GM21825 (cell line): ENCODE results near the gene TNIP1.

Source experiments
- ATAC-seq: cut with Tn5 transposase; IDR thresholded peaks from one replicate; pipeline ENCODE4 v1.9.1; 2021; ENCODE audit warnings: mild to moderate bottlenecking, moderate library complexity; ENCODE audit not compliant: unreplicated experiment

TNIP1 gene

DNA sequence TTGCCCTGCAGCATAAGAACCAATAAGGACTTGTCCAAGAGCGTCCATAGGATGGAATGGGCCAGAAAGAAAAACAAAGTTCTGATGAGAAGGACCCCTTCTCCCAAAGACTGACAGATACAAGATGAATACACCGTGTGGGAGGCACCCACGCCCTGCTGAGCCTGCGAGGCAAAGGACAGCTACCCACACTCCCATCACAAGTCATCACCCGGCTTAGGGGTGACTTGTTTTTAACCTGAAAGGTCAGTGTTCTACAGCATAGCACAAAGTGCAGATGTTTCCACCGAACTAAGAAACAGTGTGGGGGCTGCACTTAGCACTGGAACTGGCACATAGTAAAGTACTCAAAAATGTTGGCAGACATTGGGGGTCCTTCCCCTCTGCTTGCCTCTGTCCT is 13.9 kb downstream of the TNIP1 start:
- ATAC-seq: no peak

DNA sequence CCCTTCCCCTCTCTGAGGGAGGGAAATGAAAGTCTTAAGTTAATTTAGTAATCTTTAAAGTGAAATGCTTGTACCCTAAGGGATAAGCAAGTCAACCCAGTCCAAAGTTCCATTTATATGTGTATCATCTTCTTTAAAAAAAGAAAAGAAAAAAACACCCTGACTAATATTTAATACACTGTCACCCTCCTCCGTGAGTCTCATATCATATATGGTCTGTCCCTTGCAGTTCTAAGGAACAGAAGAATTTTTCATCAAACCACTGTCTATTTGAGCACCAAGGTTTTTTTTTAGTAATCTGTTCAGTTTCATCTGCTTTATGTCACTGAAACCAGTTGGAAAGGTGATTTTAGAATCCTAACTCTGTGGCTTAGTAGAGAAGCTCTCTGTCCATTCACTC is 15.2 kb downstream of the TNIP1 start:
- no peak for ATAC-seq

GRCh38 chr5:151064916-151065499 is 15.8 kb downstream of the TNIP1 start:
- no peak for ATAC-seq

GRCh38 chr5:151063142-151063989 is 17.5 kb downstream of the TNIP1 start:
- no peak for ATAC-seq

DNA sequence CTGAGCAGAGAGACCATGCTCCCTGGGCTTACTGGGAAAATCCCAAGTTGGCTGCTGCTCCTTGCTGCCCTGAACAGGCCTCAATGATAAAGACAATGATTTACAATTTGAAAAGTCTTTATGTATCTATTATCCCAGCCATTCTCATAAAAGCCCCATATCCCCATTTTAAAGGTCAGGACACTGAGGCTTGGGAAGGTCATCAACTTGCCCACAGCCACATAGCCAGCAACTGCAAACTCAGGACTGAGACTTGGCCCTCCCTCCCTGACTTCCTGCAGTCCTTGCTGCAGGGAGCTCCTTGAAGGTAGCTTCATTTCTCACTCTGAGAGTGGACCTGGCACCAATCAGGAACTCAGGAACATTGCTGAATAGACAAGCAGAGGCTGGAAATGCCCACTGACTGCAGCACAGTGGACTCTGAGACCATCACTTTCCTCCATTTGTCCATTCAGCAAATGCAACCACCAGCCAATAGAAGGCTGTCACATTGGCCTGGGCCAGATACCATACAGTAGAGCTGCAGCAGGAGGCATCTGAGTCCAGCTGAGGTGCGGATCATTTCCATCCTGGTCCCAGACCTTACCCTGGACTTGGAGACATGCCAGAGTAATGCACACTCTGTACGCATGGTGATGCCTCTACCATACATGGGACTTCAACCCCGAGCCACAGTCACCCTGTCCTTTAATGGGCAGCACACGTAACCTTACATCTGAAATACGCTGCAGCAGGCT is 18.3 kb downstream of the TNIP1 start:
- ATAC-seq: no peak

- no peak for ATAC-seq
These were observed 20.1 kb downstream of the TNIP1 start for GRCh38 chr5:151060742-151061141.

- no peak for ATAC-seq
These were observed 21.8 kb downstream of the TNIP1 start for GRCh38 chr5:151058891-151059489.

DNA sequence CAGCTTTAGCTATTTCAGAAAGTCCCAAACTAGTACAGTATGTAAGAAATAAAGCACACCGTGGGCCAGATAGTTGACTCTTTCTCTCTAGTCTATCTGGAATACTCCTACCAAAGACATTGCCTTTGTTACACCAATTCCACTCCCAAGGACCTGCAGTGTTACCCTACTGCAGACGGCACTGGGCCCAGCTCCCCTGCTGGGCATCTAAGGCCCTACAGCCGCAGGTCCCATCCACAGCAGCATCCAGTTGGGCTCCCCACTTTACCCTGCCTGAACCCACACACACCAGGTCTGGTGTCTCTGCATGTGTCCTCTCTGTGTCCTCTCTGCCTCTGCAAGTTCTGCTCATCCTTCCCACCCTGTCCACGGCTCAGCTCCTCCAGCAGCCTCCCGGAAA is 22.5 kb downstream of the TNIP1 start:
- no peak for ATAC-seq

DNA sequence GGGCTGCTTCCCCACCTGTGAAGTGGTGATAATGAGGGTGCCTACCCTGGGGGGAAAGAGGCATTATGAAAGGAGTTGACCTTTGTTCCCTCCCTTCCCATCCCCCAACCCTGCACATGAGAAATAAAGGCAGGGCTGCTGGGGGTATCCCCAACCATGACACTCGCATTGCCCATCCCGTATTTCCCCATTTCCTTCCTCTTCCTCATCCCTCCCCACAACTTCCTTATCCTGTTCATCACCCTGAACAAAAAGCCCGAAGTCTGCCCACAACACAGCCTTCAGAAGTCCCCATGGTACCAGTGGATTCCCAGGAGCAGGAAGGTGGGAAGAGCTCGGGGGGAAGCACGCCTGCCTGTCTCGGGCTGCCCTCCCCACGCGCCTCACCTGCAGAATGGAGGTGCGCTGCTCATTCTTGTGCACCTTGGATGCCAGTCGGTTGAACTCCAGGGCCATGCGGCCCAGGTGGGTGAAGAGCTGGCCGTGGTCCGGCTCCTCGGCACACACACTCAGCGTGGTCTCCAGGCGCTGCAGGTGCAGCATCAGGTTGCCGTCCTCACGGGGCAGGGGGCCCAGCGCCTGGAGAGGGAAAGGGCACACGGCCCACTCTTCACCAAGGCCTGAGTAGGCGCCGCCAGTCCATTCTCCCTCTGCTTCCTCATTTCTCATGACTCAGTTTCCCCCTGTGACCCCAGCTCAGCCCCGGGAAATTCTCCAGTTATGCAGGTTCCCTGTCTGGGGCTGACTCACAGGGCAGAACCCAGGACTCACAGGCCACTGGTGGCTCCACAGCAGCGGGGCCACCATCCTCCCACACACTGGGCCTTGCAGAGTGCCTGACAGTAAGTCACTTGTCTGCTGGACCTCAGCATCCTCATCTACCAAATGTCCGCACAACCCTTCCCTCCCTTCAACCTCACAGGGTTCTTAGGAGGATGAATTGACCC is 24.2 kb downstream of the TNIP1 start:
- no peak for ATAC-seq

GRCh38 chr5:151055336-151055735 is 25.5 kb downstream of the TNIP1 start:
- ATAC-seq: no peak

- ATAC-seq: no peak
These were observed 26.1 kb downstream of the TNIP1 start for GRCh38 chr5:151054709-151055108.

- ATAC-seq: no peak
These were observed 26.9 kb downstream of the TNIP1 start for GRCh38 chr5:151053796-151054462.

DNA sequence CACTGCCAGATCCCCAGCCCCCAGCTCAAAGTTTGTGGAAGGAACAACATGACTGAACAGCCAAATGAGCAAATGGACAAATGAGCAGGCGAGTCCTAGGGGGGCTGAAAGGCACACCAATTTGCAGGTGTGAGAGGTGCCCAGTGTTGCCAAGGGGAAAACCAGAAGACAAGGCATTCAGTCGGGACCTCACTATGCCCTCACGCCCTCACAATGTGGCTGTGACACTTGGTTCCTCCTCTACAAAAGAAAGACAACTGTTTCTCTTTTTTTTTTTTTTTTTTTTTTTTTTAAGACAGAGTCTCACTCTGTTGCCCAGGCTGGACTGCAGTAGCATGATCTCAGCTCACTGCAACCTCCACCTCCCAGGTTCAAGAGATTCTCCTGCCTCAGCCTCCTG is 28.0 kb downstream of the TNIP1 start:
- no peak for ATAC-seq

DNA sequence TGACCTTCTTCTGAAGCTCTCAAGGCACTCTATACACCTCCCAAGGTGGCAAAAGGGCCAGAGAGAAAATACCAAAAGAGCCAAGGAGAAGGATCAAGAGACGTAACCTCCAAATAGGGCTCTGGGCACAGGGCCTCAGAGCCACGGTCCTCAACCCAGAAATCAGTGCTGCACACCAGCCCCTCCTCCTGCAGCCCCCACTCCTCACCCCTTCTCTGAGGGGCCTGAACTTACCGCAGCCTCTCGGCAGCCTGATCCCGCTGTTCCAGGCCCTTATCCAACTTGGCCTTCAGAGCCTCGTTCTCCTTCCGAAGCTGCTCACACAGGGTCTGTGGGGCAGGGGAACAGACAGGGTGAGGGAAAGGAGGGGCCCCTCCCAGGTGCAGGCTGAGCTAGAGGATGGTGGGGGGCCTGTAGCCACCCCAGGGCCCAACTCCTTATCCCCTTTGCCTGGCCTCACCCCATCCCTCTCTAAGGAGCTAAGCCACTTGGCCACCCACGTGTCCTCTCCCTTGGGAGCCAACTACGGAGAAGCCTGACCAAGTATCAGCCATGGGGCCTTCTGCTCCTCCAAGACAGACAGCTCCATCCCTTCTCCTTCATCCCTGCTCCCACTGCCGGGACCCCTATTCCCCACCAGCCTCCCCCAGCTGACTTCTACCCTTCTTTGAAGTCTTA is 28.8 kb downstream of the TNIP1 start:
- no peak for ATAC-seq

DNA sequence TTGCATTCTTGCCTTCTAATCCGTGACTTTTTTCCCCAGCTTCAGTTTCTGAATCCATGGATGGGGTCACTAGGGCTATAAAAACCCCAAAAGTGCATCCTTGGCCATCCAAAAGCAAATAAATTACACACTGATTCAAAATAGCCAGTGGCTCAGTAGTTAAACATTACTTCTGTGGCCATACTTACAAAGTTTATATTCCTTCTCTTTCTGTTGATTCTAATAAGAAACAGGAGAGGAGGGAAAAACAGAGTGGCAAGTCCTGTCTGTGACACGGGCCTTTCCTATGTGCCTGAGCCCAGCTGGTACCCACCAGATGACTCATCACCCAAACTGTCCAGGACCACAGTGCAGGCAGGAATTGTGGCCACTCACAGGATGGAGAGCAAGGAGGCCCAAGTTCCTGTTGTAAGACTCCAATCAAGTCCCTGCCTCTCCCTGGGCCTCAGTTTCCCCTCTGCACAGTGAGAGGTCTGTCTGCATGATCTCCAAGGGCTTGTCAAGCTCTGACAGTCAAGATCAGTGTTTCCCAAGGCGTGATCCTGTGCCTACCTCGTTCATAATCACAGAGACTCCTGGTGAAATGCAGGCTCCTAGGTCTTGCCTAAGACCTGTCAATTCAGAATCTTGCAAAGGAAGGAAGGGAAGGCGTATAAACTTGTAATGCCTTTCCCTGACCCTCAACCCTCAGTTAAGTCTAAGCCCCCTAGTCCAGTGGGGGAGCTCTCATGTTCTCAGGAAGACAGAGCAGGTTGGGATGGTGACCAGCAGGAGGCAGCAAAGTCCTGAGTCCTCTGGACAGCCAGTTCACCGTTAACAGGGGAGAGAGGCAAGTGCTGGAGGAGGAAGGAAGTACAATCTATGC is 29.5 kb downstream of the TNIP1 start:
- peak; percentile 60 for ATAC-seq

DNA sequence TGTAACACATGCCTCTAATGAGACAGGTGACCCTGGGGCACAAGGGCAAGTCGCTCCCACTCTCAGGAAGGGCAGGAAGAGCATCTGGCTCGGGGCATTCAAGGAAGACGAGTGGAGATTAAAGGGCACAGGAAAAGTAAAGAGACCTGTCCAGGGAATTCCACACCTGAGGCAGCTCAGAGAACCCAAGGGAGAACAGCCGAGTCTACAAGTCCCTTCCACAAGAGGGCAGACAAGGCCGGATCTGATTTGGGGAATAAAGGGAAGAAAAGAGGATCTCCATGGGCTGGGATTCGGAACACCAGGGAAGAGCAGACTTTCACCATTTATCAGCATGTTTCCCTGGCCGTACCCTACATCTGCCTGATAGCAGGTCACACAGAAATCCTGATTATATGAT is 32.3 kb downstream of the TNIP1 start:
- ATAC-seq: no peak

GRCh38 chr5:151047814-151048425 is 32.9 kb downstream of the TNIP1 start:
- peak; percentile 60 for ATAC-seq
